Osteocyte (in vitro differentiated cells): ENCODE data around the gene KRT4. TPM values are rescaled to one million over a fixed set of nuclear protein-coding genes. Genes with fewer than 3 reads are reported as not detected.

ENCODE experiments used
- DNase-seq: peaks from one replicate; pipeline ENCODE4 v3.0.0; 2021; ENCODE audit warnings: mixed read lengths; ENCODE audit not compliant: unreplicated experiment; ENCODE audit errors: extremely low spot score
- H3K27ac Mint-ChIP-seq: one replicate; pipeline ENCODE4 v1.8.0; 2021; ENCODE audit warnings: mild to moderate bottlenecking, mixed read lengths; ENCODE audit not compliant: unreplicated experiment
- H3K27me3 Mint-ChIP-seq: one replicate; pipeline ENCODE4 v1.8.0; 2021; ENCODE audit warnings: mixed read lengths; ENCODE audit not compliant: unreplicated experiment
- H3K36me3 Mint-ChIP-seq: one replicate; pipeline ENCODE4 v1.8.0; 2021; ENCODE audit warnings: mixed read lengths; ENCODE audit not compliant: unreplicated experiment
- H3K4me1 Mint-ChIP-seq: one replicate; pipeline ENCODE4 v1.8.0; 2021; ENCODE audit warnings: mixed read lengths; ENCODE audit not compliant: unreplicated experiment
- H3K4me3 Mint-ChIP-seq: one replicate; pipeline ENCODE4 v1.8.0; 2021; ENCODE audit warnings: mild to moderate bottlenecking, moderate library complexity, mixed read lengths; ENCODE audit not compliant: unreplicated experiment
- H3K9me3 Mint-ChIP-seq: one replicate; pipeline ENCODE4 v1.8.0; 2021; ENCODE audit warnings: mixed read lengths; ENCODE audit not compliant: unreplicated experiment
- CTCF ChIP-seq: fragments of 200-600 bp; sonication (generic); IDR thresholded peaks from 2 replicates; pipeline ENCODE4 v1.5.0; 2021; ENCODE audit warnings: antibody characterized with exemption, mild to moderate bottlenecking, moderate library complexity
- total RNA-seq: library from RNA; stranded (reverse); gene quantifications from 2 replicates; pipeline ENCODE4 v1.2.1, GENCODE V29; 2021

KRT4 gene
- total RNA-seq, 1 donor from 2014 or later: not detected

GRCh38 chr12:52772772-52773171 is 41.1 kb downstream of the KRT4 start:
- H3K4me1 Mint-ChIP-seq: no peaks in the 10 kb centered on the region
- no peak overlapping the region for H3K27ac Mint-ChIP-seq
- no peaks in the 10 kb centered on the region for H3K9me3 Mint-ChIP-seq
- no peak for DNase-seq
- H3K27me3 Mint-ChIP-seq: peaks cover 42% of the 10 kb centered on the region
- no peak for TF ChIP-seq CTCF
- H3K4me3 Mint-ChIP-seq: no peak overlapping the region
- no peaks in the 10 kb centered on the region for H3K36me3 Mint-ChIP-seq

GRCh38 chr12:52772188-52772587 is 41.7 kb downstream of the KRT4 start:
- Mint-ChIP-seq H3K27ac (no peak overlapping the region), H3K27me3 (peaks cover 47% of the 10 kb centered on the region), H3K4me1 (no peaks in the 10 kb centered on the region), H3K9me3 (no peaks in the 10 kb centered on the region), H3K36me3 (no peaks in the 10 kb centered on the region), H3K4me3 (no peak overlapping the region)
- DNase-seq: no peak
- TF ChIP-seq CTCF: no peak

- DNase-seq: no peak
- Mint-ChIP-seq H3K4me1 (no peaks in the 10 kb centered on the region), H3K9me3 (no peaks in the 10 kb centered on the region), H3K36me3 (no peaks in the 10 kb centered on the region), H3K27me3 (peaks cover 46% of the 10 kb centered on the region), H3K27ac (no peak overlapping the region), H3K4me3 (no peak overlapping the region)
- no peak for TF ChIP-seq CTCF
Measured at GRCh38 chr12:52771505-52771904, 42.4 kb downstream of the KRT4 start.

GRCh38 chr12:52771088-52771487 is 42.8 kb downstream of the KRT4 start:
- Mint-ChIP-seq H3K9me3 (no peaks in the 10 kb centered on the region), H3K4me1 (no peaks in the 10 kb centered on the region), H3K36me3 (no peaks in the 10 kb centered on the region), H3K27ac (no peak overlapping the region), H3K4me3 (no peak overlapping the region), H3K27me3 (peaks cover 51% of the 10 kb centered on the region)
- DNase-seq: no peak
- no peak for TF ChIP-seq CTCF

GRCh38 chr12:52769946-52770345 is 44.0 kb downstream of the KRT4 start:
- Mint-ChIP-seq H3K27me3 (peaks cover 53% of the 10 kb centered on the region), H3K4me3 (no peak overlapping the region), H3K9me3 (no peaks in the 10 kb centered on the region), H3K36me3 (no peaks in the 10 kb centered on the region), H3K4me1 (no peaks in the 10 kb centered on the region), H3K27ac (no peak overlapping the region)
- DNase-seq: no peak
- no peak for TF ChIP-seq CTCF
